Posterior vena cava (tissue), 2 donors: ENCODE measurements around the gene FGFRL1. TPM values are rescaled to one million over a fixed set of nuclear protein-coding genes. Genes with fewer than 3 reads are reported as not detected.
A peak's percentile ranks its signal among the peaks of the same experiment; 100 is the strongest.

Experiments used
- DNase-seq: peaks from one replicate; pipeline ENCODE4 v3.0.0-alpha.2; 2020; ENCODE audit warnings: low spot score
- intact Hi-C, 2 donors: fragments of 100-400 bp; cut with DNase I; formaldehyde crosslinking; loops; one replicate each; pipeline versions ENCODE4 v1.14.1 to v1.14.2; 2022 to 2023
- long read RNA-seq, 2 donors: library from polyadenylated mRNA; unstranded; transcript quantifications; one replicate each; pipeline ENCODE4 v2.0.0, GENCODE V29; 2020 to 2021
- total RNA-seq, 2 donors: library from RNA; stranded (reverse); fragmentation: NEBNext Ultra II Directional; extraction: Animal tissue kit (Norgen Biotek cat#: 25700); gene quantifications; one replicate each; pipeline ENCODE4 v1.2.1, GENCODE V29; 2021
- donor health status: DM: yes; HTN: yes; CAD: no.
- donor health status: DM: yes; HTN: yes; CAD: no.

Gene FGFRL1
- 10 to 100 TPM; 16.2 to 20.7 TPM for total RNA-seq
- long read RNA-seq, donor 1, partial matches to known transcripts, result 0 of 3 reads
- long read RNA-seq, donor 1, other reads (novel, unspliced or antisense), result 3 of 3 reads
- long read RNA-seq, donor 2, partial matches to known transcripts, result 2 of 6 reads
- long read RNA-seq, donor 2, other reads (novel, unspliced or antisense), result 4 of 6 reads

- DNase-seq, result peak; percentile 97
- intact Hi-C loops, result no loop called here
Observed at GRCh38 chr4:1011022-1011665, at the start of gene FGFRL1. FGFRL1 (plus strand) TSS chr4:1011626; CDS start chr4:1012486, 860 bp downstream.

DNA sequence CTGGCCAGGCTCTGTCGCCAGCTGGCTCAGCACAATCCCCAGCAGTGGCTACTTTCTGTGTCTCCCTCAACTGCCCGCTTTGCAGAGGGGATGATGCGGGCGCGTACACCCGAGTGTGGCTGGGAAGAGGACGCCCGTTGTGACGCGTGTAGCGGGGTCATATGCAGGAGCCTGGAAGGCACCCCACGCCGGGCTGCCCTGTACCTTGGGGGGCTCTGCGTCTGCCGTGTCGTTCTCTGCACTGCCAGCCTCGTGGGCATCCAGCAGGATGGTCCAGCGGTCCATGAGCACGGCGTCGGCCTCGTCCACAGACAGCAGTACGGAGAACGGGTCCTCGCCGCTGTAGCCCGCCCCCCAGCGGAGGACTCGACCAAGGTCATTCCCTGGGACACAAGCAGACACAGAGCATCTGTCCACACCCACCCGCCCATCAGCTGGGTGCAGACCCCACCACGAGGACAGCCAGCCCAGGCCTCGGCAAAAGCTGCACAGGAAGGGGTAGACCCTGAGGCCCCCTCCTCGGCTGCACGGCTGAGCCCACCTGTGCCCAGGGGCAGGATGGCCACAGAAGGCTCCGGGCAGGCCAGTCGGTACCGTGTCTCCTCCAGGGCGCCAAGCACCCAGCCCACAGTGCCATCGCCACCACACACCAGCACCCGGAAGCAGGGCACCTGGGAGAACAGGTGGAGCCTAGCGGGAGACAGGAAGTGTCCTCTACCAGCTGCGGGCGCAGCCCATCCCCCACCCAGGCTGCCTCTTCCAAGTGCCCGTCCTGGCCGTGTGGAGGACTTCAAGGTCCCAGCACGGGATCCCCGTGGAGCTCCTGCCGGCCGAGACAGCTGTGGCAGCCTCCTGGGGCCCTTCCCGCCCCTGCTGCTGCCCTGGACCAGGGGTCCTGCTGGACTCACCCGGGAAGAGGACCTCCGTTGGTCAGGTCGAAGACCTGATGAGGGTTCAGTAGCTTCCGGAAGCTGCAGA, 48.9 kb upstream of the FGFRL1 start:
- intact Hi-C loops, result no loop called here
- DNase-seq, result no peak

DNA sequence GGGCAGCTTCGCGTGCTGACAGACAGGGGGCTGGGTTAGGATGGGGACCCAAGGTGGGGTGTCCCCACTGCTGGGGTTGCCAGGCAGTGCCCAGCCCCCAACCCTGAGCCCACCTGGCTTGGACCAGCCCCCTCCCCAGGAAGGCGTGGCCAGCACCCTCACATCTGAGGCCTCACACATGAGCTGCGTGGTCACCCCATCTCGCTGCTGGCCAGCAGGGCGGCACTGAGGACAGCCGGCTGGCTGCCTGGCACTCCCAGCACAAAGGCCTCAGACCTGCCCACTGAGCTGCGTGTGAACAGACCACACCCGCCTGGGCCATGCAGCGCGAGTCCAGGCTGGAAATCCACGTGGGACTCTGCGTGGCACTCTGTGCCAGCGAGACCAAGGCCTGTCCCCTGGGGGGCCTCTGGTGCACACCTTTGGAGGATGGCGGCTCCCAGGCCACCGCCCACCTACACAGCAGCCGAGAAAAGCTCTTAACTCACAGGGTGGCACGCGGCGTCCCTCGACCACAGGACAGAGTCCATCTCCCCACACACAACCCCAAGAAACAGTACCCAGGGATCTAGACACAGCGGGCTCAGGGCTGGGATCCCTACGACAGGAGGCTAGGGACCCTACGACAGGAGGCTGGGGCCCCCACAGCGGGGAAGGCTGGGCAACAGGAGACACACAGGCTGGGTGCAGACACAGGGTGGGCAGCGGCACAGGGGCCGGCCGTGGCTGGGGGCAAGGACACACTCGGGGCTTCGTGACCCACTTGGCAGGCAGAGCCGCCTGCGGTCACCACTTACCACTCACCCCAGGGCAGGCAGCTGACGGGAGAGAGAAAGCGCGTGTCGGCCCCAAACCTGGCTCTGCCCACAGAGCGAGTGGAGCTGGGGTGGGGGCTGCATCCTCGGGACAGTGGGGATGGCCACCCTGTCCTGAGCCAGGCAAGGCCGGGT, 47.9 kb upstream of the FGFRL1 start:
- intact Hi-C loops, result no loop called here

GRCh38 chr4:964346-965025, 46.9 kb upstream of the FGFRL1 start:
- intact Hi-C loops, result no loop called here
- DNase-seq, result no peak

More for the DNA sequence above, 47.9 kb upstream of the FGFRL1 start:
- no peak for DNase-seq

DNA sequence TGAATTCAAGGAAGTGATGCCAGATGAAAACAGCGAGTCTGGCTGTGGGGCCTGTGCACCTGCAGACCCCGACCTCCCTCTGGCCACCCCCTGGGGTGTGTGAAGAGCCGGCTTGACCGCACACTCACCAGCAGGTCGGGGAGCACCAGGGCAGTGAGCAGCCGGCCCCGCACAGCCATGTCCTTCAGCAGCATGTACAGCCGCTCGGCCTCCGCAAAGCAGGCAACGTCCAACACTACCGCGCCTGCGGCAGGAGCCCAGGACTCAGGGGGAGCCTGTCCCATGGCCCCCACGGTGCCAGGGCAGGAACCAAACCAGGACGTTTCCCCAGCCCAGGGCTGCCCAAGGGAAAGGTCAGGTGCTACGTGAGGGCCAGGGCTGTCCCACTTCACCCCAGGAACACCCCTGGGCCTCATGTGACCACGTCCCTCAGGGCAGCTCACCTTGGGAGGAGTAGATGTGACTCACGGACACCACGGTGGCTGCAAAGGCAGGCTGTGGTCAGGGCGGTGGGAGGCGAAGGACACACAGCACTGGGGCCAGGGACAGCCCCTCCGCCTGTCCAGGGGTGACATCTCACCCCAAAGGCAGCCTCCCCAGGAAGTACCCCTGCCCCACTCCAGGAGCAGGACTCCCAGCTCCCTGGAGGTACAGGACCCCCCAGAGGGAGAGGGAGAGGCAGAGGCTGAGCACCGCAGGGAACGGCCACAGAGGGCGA, 46.2 kb upstream of the FGFRL1 start:
- intact Hi-C loops, result no loop called here
- DNase-seq, result no peak

- DNase-seq, result no peak
- intact Hi-C loops, result no loop called here
Observed at GRCh38 chr4:965766-966134, 45.7 kb upstream of the FGFRL1 start.

GRCh38 chr4:966266-967112, 44.9 kb upstream of the FGFRL1 start:
- intact Hi-C loops, result no loop called here

DNA sequence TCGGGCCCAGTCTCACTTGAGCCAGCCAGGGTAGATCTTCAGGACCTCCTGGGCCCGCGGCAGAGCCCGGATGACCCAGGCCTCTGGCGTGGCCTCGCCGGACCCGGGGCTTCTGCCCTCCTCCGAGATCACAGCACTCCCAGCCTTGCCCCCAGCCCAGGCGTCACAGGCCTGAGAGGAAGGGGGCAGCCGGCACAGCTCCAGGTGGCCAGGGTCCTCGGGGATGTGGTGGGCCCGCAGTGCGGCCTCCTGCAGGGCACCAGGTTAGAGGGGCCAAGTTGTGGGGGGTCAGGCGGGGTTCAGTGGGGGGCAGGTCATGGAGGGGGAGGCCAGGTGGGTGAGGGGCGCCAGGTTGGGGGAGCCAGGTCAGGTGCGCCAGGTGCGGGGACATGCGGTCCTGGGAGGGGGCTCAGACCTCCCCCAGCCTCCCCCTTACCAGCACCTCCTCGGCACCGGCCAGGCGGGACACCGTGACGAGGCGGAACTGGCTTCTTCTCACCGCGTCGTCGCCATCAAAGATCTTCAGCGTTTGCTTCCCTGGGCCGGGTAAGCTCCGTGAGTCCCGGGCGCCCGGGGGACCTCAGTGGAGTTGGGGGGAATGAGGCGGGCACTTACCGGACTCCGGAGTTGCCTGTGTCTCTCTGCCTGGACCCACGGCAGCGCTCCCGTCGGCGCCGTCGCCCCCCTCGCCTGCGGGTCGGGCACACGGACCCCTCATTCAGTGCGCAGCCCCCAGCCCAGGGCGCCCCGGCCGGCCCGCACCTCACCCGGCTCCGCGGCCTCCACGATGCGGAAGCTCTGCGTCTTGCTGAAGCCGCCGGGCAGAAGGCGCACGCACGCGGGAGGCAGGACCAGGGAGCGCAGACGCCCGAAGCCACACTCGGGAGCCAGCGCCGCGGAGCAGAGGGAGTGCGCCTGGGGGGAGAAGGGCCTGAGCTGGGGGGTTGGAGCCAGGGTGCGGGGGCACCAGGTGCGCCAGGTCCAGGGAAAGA, 44.0 kb upstream of the FGFRL1 start:
- DNase-seq, result no peak
- intact Hi-C loops, result no loop called here

More at GRCh38 chr4:966266-967112, 44.9 kb upstream of the FGFRL1 start:
- DNase-seq, result no peak

GRCh38 chr4:968221-968620, 43.2 kb upstream of the FGFRL1 start:
- no peak for DNase-seq
- intact Hi-C loops, result no loop called here

- DNase-seq, result no peak
- intact Hi-C loops, result no loop called here
Observed at GRCh38 chr4:968621-969394, 42.6 kb upstream of the FGFRL1 start.

GRCh38 chr4:970046-970745, 41.2 kb upstream of the FGFRL1 start:
- no peak for DNase-seq
- intact Hi-C loops, result no loop called here

- intact Hi-C loops, result no loop called here
- DNase-seq, result no peak
Observed at GRCh38 chr4:970854-971520, 40.4 kb upstream of the FGFRL1 start.

DNA sequence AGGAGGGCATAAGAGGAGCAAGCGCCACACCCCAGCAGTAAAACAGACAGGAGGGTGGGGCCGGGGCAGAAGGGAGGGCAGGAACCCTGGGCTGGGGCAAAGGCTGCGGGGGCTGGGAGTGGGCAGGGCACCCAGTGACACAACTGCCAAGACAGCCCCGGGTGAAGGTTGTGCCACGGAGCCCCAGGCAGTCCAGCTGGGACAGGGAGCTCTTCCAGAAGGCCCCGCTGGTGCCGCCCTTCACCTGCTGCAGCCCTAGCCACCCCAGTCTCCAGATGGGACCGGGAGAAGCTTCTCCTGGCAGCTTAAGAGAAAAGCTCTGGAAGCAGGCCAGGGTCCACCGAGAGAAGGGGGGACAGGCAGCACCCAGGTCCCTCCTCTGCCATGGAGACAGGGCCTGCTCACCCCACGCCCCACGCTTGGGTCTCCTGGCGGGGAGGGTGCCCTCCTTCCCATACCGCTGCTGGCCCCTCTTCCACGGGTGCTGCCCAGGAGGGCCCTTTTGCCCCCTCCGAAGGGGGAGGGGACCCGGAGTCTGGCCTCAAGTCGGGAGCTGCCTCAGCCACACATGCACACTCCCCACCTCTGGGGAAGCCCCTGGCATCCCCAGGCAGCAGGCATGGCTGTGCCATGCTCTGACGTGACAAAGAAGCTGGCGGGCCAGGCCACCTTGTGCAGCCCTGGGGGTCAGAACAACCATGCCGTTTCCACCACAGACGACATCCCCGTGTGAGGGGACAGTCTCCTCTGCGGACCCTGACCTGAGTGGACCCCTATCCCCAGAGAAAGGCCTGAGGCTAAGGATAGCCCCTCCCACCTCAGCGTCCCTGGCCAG, 39.5 kb upstream of the FGFRL1 start:
- intact Hi-C loops, result loop anchor here in 1 of 2 donors (1.0 kb wide), 1 partner anchor 75 kb away; no protein-coding TSS in a partner anchor
- DNase-seq, result no peak
